ENCODE results near the gene TUT7. TPM values are rescaled to one million over a fixed set of nuclear protein-coding genes. Genes with fewer than 3 reads are reported as not detected.
A peak's percentile ranks its signal among the peaks of the same experiment; 100 is the strongest.
"Not testable (repeated sequence)": the region's sequence is repeated elsewhere in the genome, so short reads cannot be mapped to it uniquely, and the experiment has no call there.

TUT7 gene, protein sequence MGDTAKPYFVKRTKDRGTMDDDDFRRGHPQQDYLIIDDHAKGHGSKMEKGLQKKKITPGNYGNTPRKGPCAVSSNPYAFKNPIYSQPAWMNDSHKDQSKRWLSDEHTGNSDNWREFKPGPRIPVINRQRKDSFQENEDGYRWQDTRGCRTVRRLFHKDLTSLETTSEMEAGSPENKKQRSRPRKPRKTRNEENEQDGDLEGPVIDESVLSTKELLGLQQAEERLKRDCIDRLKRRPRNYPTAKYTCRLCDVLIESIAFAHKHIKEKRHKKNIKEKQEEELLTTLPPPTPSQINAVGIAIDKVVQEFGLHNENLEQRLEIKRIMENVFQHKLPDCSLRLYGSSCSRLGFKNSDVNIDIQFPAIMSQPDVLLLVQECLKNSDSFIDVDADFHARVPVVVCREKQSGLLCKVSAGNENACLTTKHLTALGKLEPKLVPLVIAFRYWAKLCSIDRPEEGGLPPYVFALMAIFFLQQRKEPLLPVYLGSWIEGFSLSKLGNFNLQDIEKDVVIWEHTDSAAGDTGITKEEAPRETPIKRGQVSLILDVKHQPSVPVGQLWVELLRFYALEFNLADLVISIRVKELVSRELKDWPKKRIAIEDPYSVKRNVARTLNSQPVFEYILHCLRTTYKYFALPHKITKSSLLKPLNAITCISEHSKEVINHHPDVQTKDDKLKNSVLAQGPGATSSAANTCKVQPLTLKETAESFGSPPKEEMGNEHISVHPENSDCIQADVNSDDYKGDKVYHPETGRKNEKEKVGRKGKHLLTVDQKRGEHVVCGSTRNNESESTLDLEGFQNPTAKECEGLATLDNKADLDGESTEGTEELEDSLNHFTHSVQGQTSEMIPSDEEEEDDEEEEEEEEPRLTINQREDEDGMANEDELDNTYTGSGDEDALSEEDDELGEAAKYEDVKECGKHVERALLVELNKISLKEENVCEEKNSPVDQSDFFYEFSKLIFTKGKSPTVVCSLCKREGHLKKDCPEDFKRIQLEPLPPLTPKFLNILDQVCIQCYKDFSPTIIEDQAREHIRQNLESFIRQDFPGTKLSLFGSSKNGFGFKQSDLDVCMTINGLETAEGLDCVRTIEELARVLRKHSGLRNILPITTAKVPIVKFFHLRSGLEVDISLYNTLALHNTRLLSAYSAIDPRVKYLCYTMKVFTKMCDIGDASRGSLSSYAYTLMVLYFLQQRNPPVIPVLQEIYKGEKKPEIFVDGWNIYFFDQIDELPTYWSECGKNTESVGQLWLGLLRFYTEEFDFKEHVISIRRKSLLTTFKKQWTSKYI (N-terminal part only)
- 15.4 and 21.3 TPM in 2 replicates for total RNA-seq (2014; rRNA removed; shearing (Covaris generic))

DNA sequence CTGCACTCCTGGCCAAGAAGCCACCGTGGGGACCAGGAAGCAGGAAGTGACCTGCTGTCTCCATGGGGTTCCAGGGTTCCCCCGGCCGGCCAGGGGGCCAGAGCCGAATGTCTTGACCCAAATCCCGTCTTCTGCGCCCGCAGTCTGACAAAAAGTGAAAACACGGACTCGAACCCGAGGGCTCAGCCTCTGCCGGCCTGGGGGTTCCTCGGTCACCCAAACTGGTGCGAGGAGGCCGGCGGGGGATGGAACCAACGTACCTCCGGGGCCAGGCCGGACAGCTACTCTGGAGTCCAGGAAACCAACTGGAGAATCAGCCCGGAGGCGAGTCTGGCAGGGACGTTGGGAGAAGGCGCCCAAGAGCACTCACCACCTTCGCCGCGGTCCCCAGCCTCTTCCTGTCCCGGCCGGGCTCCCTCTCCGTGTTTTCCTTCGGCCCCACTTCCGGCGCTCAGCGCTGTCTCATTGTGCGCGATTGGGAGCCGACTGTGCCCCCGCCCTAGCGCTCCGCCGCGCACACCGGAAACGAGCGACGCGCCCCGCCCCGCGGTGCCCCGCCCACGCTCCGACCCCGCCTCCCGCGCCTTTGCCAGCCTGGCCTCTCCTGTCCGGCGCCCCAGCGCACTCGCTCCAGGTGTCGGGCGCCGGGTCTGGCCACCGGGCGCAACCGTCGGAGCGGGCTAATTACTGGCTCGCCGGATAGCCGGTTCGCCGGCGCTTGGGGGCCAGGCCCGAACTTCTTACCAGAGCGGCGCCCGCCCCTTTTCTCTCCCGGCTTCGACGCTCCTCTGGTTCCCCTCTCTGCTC is at the start of gene TUT7:
Gene TUT7, minus strand, starts transcription at position 400 of the 807 bp plus-strand sequence. CDS start 1,211 bp downstream, outside the sequence.
- DNase-seq (ENCODE audit: low read depth), result peak; percentile 97

DNA sequence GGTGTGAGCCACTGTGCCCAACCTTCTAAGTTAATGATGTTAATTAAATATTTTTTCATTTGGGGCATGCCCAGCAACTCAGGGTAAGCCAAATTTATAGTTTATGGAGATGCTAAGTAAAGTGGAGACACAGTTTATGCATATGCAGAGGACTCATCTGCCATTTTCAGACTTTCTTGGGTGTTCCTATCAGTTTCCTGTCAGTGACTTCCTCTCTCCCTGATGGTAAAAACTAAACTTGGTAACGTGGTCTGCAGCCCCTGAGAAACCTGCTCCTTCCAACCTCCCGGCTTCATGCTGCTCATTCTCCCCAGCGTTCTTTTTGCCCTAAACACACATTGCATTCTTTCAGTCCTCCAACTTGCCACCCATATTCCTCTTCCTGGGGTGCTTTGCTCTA is 48.4 kb upstream of the TUT7 start:
- no peak for DNase-seq (ENCODE audit: low read depth)

DNA sequence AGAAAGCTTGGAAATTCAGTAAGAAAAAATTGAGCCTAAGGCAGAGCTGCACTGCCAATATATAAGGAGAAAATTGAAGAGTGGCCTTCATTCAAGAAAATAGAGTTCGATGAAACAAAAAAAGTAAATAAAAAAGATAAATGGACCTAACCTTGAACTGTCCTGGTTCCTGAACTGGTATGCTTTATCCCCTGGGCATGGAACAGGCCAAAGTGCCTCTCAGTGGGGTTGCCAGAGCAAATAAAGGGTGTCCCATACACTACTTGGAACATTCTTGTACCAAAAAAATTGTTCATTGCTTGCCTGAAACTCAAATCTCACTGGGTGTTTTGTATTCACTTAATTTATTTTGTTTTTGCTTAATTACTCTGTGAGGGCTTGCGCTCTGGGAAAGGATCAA is 42.2 kb upstream of the TUT7 start:
- no peak for DNase-seq (ENCODE audit: low read depth)

DNA sequence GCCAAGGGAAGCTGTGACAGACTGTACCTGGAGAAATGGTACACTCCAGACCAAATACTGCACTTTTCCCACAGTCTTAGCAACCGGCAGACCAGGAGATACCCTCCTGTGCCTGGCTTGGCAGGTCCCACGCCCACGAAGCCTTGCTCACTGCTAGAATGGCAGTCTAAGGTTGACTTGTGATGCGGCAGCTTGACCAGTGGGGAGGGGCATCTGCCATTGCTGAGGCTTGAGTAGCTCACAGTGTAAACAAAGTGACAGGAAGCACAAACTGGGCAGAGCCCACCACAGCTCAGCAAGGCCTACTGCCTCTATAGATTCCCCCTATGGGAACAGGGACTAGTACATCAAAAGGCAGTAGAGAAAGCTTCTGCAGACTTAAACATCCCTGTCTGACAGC is 36.0 kb upstream of the TUT7 start:
- DNase-seq (ENCODE audit: low read depth), result not testable (repeated sequence)

DNA sequence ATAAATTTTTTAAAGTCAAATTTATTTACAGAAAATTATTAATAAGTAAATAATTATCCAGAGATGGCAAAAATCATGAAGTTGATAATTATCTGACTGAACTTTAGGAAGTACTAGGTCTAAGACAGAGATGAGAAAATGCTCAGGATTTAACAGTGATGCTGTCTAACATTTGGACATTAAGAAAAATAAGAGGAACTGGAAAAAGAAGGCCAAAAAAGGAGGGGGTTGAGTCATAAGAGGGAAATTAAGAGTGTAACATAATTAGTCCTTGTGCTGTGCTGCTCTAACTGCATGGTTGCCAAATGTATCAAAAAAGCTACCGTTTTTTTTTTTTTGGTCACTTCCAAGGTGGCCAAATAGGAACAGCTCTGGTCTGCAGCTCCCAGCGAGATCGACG is 35.4 kb upstream of the TUT7 start:
- DNase-seq (ENCODE audit: low read depth), result no peak

DNA sequence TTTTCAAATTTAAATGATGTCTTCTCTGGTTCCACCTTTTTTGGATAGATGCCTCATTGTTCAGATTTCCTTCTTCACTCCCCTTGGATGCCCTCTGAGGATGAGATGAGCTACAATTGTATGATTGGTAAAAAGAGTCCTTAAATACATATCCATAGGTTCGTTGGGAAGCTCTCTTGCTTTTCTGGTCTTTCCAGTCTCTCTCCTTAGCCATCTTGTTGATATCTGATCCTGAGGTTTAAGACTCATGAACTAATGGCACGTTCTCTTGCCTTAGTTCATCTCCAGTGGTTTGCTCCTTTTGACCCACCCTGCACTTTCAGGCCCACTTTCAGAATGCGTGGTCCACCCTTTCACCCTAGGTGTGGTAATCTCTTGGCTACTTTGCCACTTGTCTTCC is 33.2 kb upstream of the TUT7 start:
- DNase-seq (ENCODE audit: low read depth), result no peak

DNA sequence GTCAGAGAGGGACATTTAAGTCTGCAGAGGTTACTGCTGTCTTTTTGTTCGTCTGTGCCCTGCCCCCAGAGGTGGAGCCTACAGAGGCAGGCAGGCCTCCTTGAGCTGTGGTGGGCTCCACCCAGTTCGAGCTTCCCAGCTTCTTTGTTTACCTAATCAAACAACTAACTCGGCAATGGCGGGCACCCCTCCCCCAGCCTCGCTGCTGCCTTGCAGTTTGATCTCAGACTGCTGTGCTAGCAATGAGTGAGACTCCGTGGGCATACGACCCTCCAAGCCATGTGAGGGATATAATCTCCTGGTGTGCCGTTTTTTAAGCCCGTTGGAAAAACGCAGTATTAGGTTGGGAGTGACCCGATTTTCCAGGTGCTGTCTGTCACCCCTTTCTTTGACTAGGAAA is 28.8 kb upstream of the TUT7 start:
- not testable (repeated sequence) for DNase-seq (ENCODE audit: low read depth)

DNA sequence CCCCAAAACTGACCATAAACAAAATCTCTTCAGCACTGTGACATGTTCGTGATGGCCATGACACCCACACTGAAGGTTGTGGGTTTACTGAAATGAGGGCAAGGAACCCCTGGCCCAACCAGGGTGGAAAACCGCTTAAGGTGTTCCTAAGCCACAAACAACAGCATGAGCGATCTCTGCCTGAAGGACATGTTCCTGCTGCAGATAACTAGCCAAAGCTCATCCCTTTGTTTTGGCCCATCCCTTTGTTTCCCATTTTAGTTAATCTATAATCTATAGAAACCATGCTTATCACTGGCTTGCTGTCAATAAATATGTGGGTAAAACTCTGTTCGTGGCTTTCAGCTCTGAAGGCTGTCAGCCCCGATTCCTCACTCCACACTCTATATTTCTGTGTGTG is 21.8 kb upstream of the TUT7 start:
- no peak for DNase-seq (ENCODE audit: low read depth)

DNA sequence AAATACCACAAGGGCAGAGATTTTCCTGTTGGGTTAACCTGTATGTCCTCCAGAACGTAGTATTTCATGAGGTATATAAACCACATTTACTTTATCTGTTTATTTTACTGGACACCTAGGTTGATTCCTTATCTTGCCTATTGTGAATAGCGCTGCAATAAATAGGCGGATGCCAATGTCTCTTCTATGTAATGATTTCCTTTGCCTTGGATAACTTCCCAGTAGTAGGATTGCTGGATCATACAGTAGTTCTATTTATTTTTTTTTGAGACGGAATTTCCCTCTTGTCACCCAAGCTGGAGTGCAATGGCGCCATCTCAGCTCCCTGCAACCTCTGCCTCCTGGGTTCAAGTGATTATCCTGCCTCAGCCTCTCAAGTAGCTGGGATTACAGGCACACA is 15.6 kb upstream of the TUT7 start:
- peak; percentile 58 for DNase-seq (ENCODE audit: low read depth)

DNA sequence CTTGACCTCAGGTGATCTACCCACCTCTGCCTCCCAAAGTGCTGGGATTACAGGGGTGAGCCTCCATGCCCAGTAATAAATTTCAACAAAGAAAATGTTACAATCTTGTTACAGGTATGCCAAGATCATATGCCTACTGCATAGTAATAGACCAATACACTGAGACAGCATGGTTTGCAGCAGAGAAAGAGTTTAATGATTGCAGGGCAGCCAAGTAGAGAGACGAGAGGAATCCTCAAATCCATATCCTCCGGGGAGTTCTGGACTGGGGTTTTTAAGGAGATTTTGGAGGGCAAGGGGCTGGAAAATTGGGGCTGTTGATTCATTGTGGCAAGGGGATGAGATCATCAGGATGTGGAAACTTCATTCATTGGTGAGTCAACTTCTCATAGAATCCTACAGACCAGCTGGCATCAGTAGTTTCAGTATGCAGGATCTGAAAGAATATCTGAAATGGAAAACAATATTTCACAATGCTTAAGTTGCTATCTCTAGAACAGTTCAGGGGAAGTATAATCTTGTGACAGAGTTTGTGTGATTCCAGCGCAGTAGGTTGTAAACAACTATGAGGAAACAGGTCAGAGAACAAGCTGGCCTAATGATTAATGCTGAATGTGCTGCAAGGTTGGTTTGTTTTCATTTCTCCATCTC is 14.8 kb upstream of the TUT7 start:
- DNase-seq (ENCODE audit: low read depth), result peak; percentile 90

DNA sequence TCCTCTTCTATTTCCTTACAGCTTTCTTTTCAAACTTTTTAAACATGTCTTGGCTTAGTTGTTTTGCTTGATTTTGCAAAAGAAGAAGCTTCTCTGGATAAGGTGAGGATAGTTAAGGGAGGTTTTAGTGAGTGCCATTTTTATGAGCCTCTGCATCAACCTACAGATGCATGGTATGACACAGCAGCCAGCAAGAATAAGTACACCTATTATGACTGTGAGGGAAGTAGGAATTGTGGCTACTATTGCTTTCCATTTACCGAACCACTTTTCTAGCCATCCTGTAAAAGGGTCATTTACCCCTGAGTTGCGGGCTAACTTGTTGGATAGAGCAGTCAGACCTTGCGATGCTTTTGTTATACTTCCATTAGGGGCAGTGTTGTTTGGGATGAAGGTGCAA is 7.0 kb upstream of the TUT7 start:
- no peak for DNase-seq (ENCODE audit: low read depth)

DNA sequence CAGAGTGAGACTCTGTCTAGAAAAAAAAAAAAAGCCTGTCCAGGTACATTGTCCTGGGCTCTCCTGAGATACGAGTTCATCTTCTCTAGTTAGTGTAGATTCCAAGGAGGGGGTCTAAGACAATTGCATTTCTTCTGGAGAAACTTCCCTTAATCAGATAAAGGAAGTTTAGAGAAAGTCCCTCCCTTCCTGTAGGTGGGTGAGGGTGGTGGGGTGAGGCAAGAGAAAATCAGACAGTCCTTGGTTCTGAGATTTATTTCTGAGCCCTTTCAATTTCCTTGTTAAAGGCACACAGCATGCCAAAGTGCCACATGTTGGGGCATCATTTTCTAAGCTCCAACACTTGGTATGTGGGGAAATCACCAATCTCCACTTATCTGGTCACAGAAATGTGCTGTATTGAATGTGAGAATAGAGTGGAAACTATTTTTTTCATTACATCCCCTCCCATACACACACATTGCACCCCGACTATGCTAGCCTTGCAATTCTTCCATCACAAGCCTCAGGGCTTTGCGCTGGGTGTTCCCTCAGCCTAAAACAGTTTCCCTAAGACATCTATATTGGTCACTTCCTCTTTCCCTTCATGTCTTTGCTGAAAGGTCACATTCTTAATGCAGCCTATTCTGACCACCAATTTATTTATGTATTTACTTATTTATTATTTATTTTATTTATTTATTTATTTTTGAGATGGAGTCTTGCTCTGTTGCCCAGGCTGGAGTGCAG is 5.1 kb upstream of the TUT7 start:
- DNase-seq (ENCODE audit: low read depth), result no peak

DNA sequence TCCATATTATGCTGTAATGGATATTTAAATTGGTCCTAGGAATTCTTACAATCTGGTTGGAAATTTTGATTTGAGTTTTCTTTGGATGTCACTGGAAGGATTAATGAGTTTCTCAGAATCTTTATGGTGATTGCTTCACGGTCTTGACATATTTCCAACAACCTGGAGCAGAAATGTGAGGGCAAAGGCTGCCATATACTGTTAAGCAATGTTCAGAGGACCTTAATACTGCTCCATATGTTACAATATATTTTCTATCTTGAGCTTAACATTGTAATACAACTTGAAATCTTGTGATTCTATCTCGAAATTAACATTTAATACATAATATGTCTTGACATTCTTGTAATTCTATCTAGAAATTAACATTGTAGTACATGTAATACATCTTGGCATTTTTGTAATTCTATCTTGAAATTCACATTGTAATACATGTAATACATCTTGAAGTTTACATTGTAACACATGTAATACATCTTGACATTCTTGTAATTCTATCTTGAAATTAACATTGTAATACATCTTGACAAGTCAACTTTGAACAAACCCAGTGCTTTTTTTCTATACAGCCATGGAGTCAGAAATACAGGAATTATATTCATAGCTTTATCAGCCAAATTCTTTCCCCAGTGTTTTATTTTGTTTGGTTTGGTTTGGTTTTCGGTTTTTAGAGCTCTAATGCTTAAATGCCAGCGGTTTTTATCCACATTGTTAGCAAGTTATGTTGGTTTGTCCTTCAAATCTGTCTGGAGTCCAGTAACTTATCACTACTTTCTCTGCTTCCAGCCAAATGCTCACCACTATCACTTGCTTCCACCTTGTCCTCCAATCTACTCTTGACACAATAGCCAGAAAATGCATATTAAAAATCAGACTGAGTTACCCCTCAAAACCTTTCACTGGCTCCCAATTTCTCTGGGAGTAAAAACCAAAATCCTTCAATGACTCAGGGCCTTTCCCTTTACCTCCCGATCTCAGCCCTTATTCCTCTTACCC is 3.0 kb upstream of the TUT7 start:
- DNase-seq (ENCODE audit: low read depth), result no peak

DNA sequence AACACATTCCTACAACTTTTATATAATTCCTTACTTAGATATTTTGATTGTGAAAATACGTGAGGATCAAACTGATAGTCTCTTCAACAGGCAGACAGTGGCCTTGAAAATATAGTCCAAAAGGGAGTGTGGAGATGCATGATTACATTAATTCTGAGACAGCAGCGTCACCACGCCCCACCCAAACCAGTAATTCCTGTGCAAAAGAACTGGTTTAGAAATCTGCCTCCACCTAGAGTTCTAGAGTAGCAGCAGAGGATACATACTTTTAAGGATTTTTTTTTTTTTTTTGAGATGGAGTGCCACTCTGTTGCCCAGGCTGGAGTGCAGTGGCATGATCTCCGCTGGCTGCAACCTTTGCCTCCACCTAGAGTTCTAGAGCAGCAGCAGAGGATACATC is 1.6 kb upstream of the TUT7 start:
- no peak for DNase-seq (ENCODE audit: low read depth)

DNA sequence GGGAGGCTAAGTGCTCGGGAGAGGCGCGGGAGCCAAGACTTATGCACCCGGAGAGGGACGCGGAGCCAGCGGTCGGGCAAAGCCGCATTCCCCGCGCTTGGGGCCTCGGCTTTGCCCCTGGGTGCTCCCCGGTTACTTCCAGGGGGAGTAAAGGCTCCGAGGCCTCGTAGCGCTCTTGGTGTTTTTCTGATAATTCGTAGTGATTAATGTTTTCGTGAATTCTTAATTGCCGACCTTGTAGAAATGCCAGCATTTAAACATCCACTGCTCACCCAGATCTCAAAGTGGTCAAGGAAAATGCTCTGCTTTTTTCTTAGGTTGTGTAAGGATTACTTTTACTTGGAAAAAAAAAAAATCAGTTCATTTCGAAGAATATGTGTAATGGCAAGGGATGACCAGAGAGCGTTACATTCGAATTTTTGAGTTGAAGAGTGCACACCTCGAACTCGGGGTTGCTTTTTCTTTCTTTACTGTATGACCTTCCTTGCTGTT is 654 bp upstream of the TUT7 start:
- no peak for DNase-seq (ENCODE audit: low read depth)

DNA sequence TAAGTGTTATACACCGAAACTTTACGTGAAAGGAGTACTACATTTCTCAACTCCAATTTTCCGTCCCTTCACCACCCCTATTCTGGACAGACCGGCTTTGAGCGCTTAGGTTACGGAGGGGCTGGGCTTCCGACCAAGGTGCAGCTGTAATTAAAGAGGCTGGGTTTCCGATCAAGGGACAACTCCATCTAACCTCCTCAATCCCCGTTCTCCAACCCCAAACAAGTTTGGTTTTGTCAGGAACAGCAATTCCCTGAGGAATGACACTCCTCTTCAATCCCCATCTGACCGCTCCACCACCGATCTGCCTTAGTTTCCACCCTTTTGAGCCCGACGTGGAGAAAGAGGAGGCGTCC is 577 bp downstream of the TUT7 start:
- DNase-seq (ENCODE audit: low read depth), result peak; percentile 57

DNA sequence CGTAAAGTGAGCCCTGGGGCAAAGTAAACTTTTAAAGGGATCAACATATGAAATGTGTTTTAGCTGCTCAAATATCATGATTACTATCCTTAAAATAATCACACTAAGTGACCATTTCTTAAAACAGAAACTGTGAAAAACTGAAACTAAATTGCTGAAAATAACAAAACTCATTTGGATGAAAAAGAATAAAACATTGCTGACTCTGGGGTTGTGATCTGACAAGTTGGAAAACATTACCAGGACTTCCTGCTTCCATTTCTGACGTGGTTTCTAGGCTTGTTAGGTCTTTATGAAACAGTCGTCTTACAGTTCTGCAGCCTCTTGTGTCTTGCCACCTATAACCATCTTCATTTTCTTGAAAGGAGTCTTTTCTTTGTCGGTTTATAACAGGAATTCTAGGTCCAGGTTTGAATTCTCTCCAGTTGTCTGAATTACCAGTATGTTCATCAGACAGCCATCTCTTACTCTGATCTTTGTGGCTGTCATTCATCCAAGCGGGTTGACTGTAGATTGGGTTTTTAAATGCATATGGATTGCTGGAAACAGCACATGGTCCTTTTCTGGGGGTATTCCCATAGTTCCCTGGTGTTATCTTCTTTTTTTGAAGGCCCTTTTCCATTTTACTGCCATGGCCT is 1.7 kb downstream of the TUT7 start:
- peak; percentile 22 for DNase-seq (ENCODE audit: low read depth)

DNA sequence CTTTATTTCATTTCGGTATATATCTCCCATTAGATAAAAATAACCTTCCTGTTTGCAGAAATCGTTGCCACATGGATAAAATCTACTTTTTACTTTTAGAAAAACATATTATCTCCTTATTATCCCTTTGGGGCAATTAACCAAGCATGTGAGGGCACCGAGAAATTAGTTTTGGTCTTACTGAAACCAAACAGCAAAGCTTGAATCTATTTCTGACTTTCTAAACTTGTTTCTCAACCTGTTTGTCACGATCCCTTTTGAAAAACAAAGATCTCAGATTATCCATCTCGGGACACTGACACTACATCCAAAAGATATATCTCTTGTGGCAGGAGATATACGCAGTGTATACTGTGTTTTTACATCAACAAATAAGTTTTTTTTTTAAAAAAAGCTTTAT is 2.3 kb downstream of the TUT7 start:
- no peak for DNase-seq (ENCODE audit: low read depth)

All from M059J (cell line).